Neural cell (in vitro differentiated cells): Measurements from ENCODE around the gene HEYL. TPM values are rescaled to one million over a fixed set of nuclear protein-coding genes. Genes with fewer than 3 reads are reported as not detected.

Experiments used
- H2AFZ ChIP-seq: fragments of 200-600, 300-800 bp; sonication (generic), shearing (Covaris generic); 2 replicates; pipeline ENCODE4 v1.6.0; 2014; ENCODE audit warnings: low read depth, mild to moderate bottlenecking, antibody characterized with exemption, low read length, moderate library complexity
- H3F3A ChIP-seq: fragments of 200-600 bp; shearing (Covaris generic); 2 replicates; pipeline ENCODE4 v1.6.1; 2016; ENCODE audit warnings: mild to moderate bottlenecking, moderate library complexity, mixed read lengths, antibody characterized with exemption, low read length; ENCODE audit not compliant: insufficient read depth, poor library complexity, severe bottlenecking
- H3K27ac ChIP-seq: fragments of 200-600, 300-800 bp; sonication (generic), shearing (Covaris generic); 2 replicates; pipeline ENCODE4 v1.5.1; 2014; ENCODE audit warnings: mild to moderate bottlenecking, low read length, moderate library complexity
- H3K27me3 ChIP-seq: fragments of 300-800, 200-600 bp; sonication (generic), shearing (Covaris generic); 2 replicates; pipeline ENCODE4 v1.6.0; 2014; ENCODE audit warnings: mild to moderate bottlenecking, low read depth, low read length, moderate library complexity; ENCODE audit not compliant: insufficient read depth
- H3K36me3 ChIP-seq: fragments of 300-800, 200-600 bp; sonication (generic), shearing (Covaris generic); 2 replicates; pipeline ENCODE4 v1.5.1; 2014; ENCODE audit warnings: mild to moderate bottlenecking, antibody characterized with exemption, low read length, moderate library complexity; ENCODE audit not compliant: insufficient read depth
- H3K4me2 ChIP-seq: fragments of 300-800, 200-600 bp; sonication (generic), shearing (Covaris generic); 2 replicates; pipeline ENCODE4 v1.6.0; 2014; ENCODE audit warnings: mild to moderate bottlenecking, low read length
- H3K4me3 ChIP-seq: fragments of 300-800, 200-600 bp; sonication (generic), shearing (Covaris generic); 2 replicates; pipeline ENCODE4 v1.5.1; 2014; ENCODE audit warnings: mild to moderate bottlenecking, low read length, moderate library complexity
- H3K79me2 ChIP-seq: fragments of 200-600 bp; shearing (Covaris generic); replicated peaks from 2 replicates; pipeline ENCODE4 v1.6.0; 2014; ENCODE audit warnings: mild to moderate bottlenecking, low read length, moderate library complexity; ENCODE audit not compliant: insufficient read depth
- H3K9ac ChIP-seq: fragments of 300-800, 200-600 bp; sonication (generic), shearing (Covaris generic); 2 replicates; pipeline ENCODE4 v1.6.1; 2016; ENCODE audit warnings: mild to moderate bottlenecking, low read length, mixed read lengths
- H3K9me2 ChIP-seq: fragments of 200-600 bp; shearing (Covaris generic); 2 replicates; pipeline ENCODE4 v1.6.1; 2016; ENCODE audit warnings: mild to moderate bottlenecking, low read length, mixed read lengths; ENCODE audit not compliant: insufficient read depth
- H3K9me3 ChIP-seq: fragments of 200-600, 300-800 bp; sonication (generic), shearing (Covaris generic); 2 replicates; pipeline ENCODE4 v1.6.1; 2016; ENCODE audit warnings: mild to moderate bottlenecking, mixed run types, low read length, moderate library complexity, mixed read lengths
- H4K20me1 ChIP-seq: fragments of 200-600 bp; shearing (Covaris generic); 2 replicates; pipeline ENCODE4 v1.6.1; 2016; ENCODE audit warnings: mild to moderate bottlenecking, mixed run types; ENCODE audit not compliant: insufficient read depth
- CTCF ChIP-seq: fragments of 450-650 bp; IDR thresholded peaks from 2 replicates; pipeline ENCODE4 v1.5.1; 2014; ENCODE audit warnings: antibody characterized with exemption, mild to moderate bottlenecking, moderate library complexity; ENCODE audit not compliant: poor library complexity, severe bottlenecking
- EP300 ChIP-seq: fragments of 450-650 bp; conservative IDR thresholded peaks from 2 replicates; pipeline ENCODE4 v1.6.1; 2014; ENCODE audit warnings: antibody characterized with exemption, mild to moderate bottlenecking, moderate library complexity; ENCODE audit not compliant: poor library complexity, severe bottlenecking
- EZH2 ChIP-seq: fragments of 200-600, 300-800 bp; shearing (Covaris generic), sonication (generic); IDR thresholded peaks from 2 replicates; pipeline ENCODE4 v1.6.1; 2014; ENCODE audit warnings: antibody characterized with exemption, low read length, borderline replicate concordance, mild to moderate bottlenecking; ENCODE audit not compliant: insufficient read depth, poor library complexity, severe bottlenecking
- MXI1 ChIP-seq: fragments of 450-650 bp; conservative IDR thresholded peaks from 2 replicates; pipeline ENCODE4 v1.6.1; 2014; ENCODE audit warnings: antibody characterized with exemption, mild to moderate bottlenecking; ENCODE audit not compliant: poor library complexity, severe bottlenecking
- POLR2AphosphoS5 ChIP-seq: IDR thresholded peaks from 2 replicates; pipeline ENCODE4 v1.6.1; 2012
- RAD21 ChIP-seq: fragments of 450-650 bp; conservative IDR thresholded peaks from 2 replicates; pipeline ENCODE4 v1.6.1; 2014; ENCODE audit warnings: antibody characterized with exemption, mild to moderate bottlenecking, moderate library complexity
- REST ChIP-seq: IDR thresholded peaks from 2 replicates; pipeline ENCODE4 v1.6.1; 2012; ENCODE audit warnings: borderline replicate concordance
- SMC3 ChIP-seq: fragments of 450-650 bp; conservative IDR thresholded peaks from 2 replicates; pipeline ENCODE4 v1.6.1; 2014; ENCODE audit warnings: antibody characterized with exemption, mild to moderate bottlenecking, moderate library complexity; ENCODE audit not compliant: poor library complexity
- TAF1 ChIP-seq: IDR thresholded peaks from 2 replicates; pipeline ENCODE4 v1.6.1; 2012; ENCODE audit warnings: low read depth
- polyA plus RNA-seq: library from polyadenylated mRNA; depleted of rRNA; stranded (reverse); fragments of >200 nt; gene quantifications from 2 replicates; pipeline ENCODE4 v1.2.3, GENCODE V29; 2014

The HEYL gene
- polyA plus RNA-seq, 1 donor from 2014 or later = not detected

- no peaks in the 10 kb centered on the region for H4K20me1 ChIP-seq
Measured at GRCh38 chr1:39684313-39684664, 44.8 kb upstream of the HEYL start.

GRCh38 chr1:39683591-39684312 is 44.3 kb upstream of the HEYL start:
- no peak for TF ChIP-seq SMC3
- no peak for TF ChIP-seq TAF1
- TF ChIP-seq MXI1 = no peak
- TF ChIP-seq POLR2AphosphoS5 = no peak
- no peak for TF ChIP-seq EZH2
- TF ChIP-seq EP300 = no peak
- no peak for TF ChIP-seq CTCF
- no peak for TF ChIP-seq REST
- no peak for TF ChIP-seq RAD21

More at GRCh38 chr1:39684313-39684664, 44.8 kb upstream of the HEYL start:
- no peaks in the 10 kb centered on the region for H3F3A ChIP-seq
- no peak for TF ChIP-seq EP300
- no peak for TF ChIP-seq EZH2
- no peak for TF ChIP-seq POLR2AphosphoS5
- H3K27ac ChIP-seq = no peak overlapping the region
- no peaks in the 10 kb centered on the region for H3K79me2 ChIP-seq
- no peak overlapping the region for H3K9ac ChIP-seq
- peaks cover 34% of the 10 kb centered on the region for H3K27me3 ChIP-seq
- H3K4me2 ChIP-seq = no peak overlapping the region
- H3K36me3 ChIP-seq = peaks cover 14% of the 10 kb centered on the region
- H2AFZ ChIP-seq = no peak overlapping the region
- no peaks in the 10 kb centered on the region for H3K9me2 ChIP-seq
- H3K9me3 ChIP-seq = no peaks in the 10 kb centered on the region
- no peak overlapping the region for H3K4me3 ChIP-seq

More at GRCh38 chr1:39683591-39684312, 44.3 kb upstream of the HEYL start:
- Histone ChIP-seq H3K9ac (no peak overlapping the region), H3K36me3 (peaks cover 14% of the 10 kb centered on the region), H3K79me2 (no peaks in the 10 kb centered on the region), H4K20me1 (no peaks in the 10 kb centered on the region), H2AFZ (no peak overlapping the region), H3K9me3 (no peaks in the 10 kb centered on the region), H3K4me3 (no peak overlapping the region), H3K27ac (no peak overlapping the region), H3K9me2 (no peaks in the 10 kb centered on the region), H3K4me2 (no peak overlapping the region), H3F3A (no peaks in the 10 kb centered on the region), H3K27me3 (peaks cover 34% of the 10 kb centered on the region)
